ENCODE data around the gene EHMT2.
"Not testable (repeated sequence)": the region's sequence is repeated elsewhere in the genome, so short reads cannot be mapped to it uniquely, and the experiment has no call there.

EHMT2 gene

GRCh38 chr6:31838114-31838553, 59.4 kb downstream of the EHMT2 start:
- not testable (repeated sequence) for DNase-seq (ENCODE audit: low spot score)

- DNase-seq (ENCODE audit: low spot score) = no peak
Measured at GRCh38 chr6:31837369-31838113, 60.0 kb downstream of the EHMT2 start.

- DNase-seq (ENCODE audit: low spot score) = peak; percentile 38
Measured at GRCh38 chr6:31836474-31837368, 60.8 kb downstream of the EHMT2 start.

- DNase-seq (ENCODE audit: low spot score) = no peak
Measured at GRCh38 chr6:31836047-31836473, 61.4 kb downstream of the EHMT2 start.

- DNase-seq (ENCODE audit: low spot score) = peak; percentile 92
Measured at GRCh38 chr6:31834367-31835250, 62.9 kb downstream of the EHMT2 start.

GRCh38 chr6:31831350-31832215, 65.9 kb downstream of the EHMT2 start:
- DNase-seq (ENCODE audit: low spot score) = no peak

- no peak for DNase-seq (ENCODE audit: low spot score)
Measured at GRCh38 chr6:31830886-31831335, 66.6 kb downstream of the EHMT2 start.
